ENCODE data around the gene PCK2. TPM values are rescaled to one million over a fixed set of nuclear protein-coding genes. Genes with fewer than 3 reads are reported as not detected.

Gene PCK2
- total and polyA plus RNA-seq, 2 of the 13 experiments (the other 11 are each of a cell fraction or from before 2014, with no cell fraction given): 129 to 272 TPM

- TF ChIP-seq SOX13 (IDR thresholded peaks at IDR 0.05): no peak
- peak in 1 of 2 experiments; percentile 90; a peak in 2 of 4 replicates for TF ChIP-seq SOX13 (CRISPR knock-in tag; conservative IDR thresholded peaks at IDR 0.05 in 1 of 2, IDR thresholded peaks at IDR 0.05 in 1 of 2)
- TF ChIP-seq ZNF589 (CRISPR knock-in tag; conservative IDR thresholded peaks at IDR 0.05): no peak
- no peak for TF ChIP-seq CERS6 (CRISPR knock-in tag; IDR thresholded peaks at IDR 0.05)
- no peak for TF ChIP-seq ZSCAN12 (CRISPR knock-in tag; IDR thresholded peaks at IDR 0.05)
- no peak for TF ChIP-seq ZNF749 (CRISPR knock-in tag; IDR thresholded peaks at IDR 0.05; ENCODE audit: borderline replicate concordance)
- no peak for TF ChIP-seq SYNCRIP (IDR thresholded peaks at IDR 0.05; ENCODE audit: insufficient read depth, low read depth, low read length)
- TF ChIP-seq THYN1 (CRISPR knock-in tag; IDR thresholded peaks at IDR 0.05; ENCODE audit: borderline replicate concordance, low read depth): no peak
- TF ChIP-seq ZNF280D (CRISPR knock-in tag; IDR thresholded peaks at IDR 0.05): peak; percentile 95; the same call in 1 of the 2 replicates
- no peak for TF ChIP-seq ZBTB21 (CRISPR knock-in tag; IDR thresholded peaks at IDR 0.05)
- TF ChIP-seq TEAD3 (CRISPR knock-in tag; optimal IDR thresholded peaks at IDR 0.05; ENCODE audit: borderline replicate concordance): peak; percentile 27
- no peak for TF ChIP-seq HNRNPLL (IDR thresholded peaks at IDR 0.05; ENCODE audit: low read depth, low read length, poor library complexity, severe bottlenecking)
- no peak for TF ChIP-seq RBAK (CRISPR knock-in tag; IDR thresholded peaks at IDR 0.05)
- no peak for TF ChIP-seq ZNF703 (CRISPR knock-in tag; IDR thresholded peaks at IDR 0.05; ENCODE audit: borderline replicate concordance)
- TF ChIP-seq ZNF776 (CRISPR knock-in tag; IDR thresholded peaks at IDR 0.05): no peak
- no peak for TF ChIP-seq HOMEZ (CRISPR knock-in tag; IDR thresholded peaks at IDR 0.05; ENCODE audit: low read depth)
- no peak for TF ChIP-seq SMARCC2 (IDR thresholded peaks at IDR 0.05)
- TF ChIP-seq TAF1 (CRISPR knock-in tag; IDR thresholded peaks at IDR 0.05): no peak
- TF ChIP-seq ZNF160 (CRISPR knock-in tag; IDR thresholded peaks at IDR 0.05): 0 out of 2 replicates have a peak, but pooled peaks have one; percentile 20
- TF ChIP-seq PRDM15 (CRISPR knock-in tag; IDR thresholded peaks at IDR 0.05): no peak
- no peak for TF ChIP-seq KDM3A (CRISPR knock-in tag; IDR thresholded peaks at IDR 0.05; ENCODE audit: low read depth)
Observed at GRCh38 chr14:24135584-24135833, 41.4 kb downstream of the PCK2 start (continued).
